Measurements from ENCODE around the gene AQP10.
"Not testable (repeated sequence)": the region's sequence is repeated elsewhere in the genome, so short reads cannot be mapped to it uniquely, and the experiment has no call there.

The AQP10 gene

GRCh38 chr1:154320882-154321608 lies at the start of gene AQP10:
Gene AQP10 (plus strand): TSS chr1:154321093. CDS start chr1:154321156, 63 bp downstream.
- peak; percentile 95 for DNase-seq

- DNase-seq = peak; percentile 99
These were observed 48.5 kb upstream of the AQP10 start, which contains the start of gene HAX1 for GRCh38 chr1:154272217-154272998. Gene HAX1 (plus strand): TSS chr1:154272629. CDS start chr1:154272724, 95 bp downstream.

- no peak for DNase-seq
These were observed 47.8 kb upstream of the AQP10 start for GRCh38 chr1:154272999-154273563.

GRCh38 chr1:154276797-154277196 lies 44.1 kb upstream of the AQP10 start:
- DNase-seq = peak; percentile 56

GRCh38 chr1:154287591-154287990 lies 33.3 kb upstream of the AQP10 start:
- not testable (repeated sequence) for DNase-seq

- DNase-seq = no peak
These were observed 32.2 kb upstream of the AQP10 start for GRCh38 chr1:154288661-154289060.

GRCh38 chr1:154290921-154291320 lies 30.0 kb upstream of the AQP10 start:
- no peak for DNase-seq

GRCh38 chr1:154295408-154296235 lies 25.3 kb upstream of the AQP10 start:
- peak; percentile 52 for DNase-seq

GRCh38 chr1:154301582-154301981 lies 19.3 kb upstream of the AQP10 start:
- no peak for DNase-seq

- no peak for DNase-seq
These were observed 16.1 kb upstream of the AQP10 start for GRCh38 chr1:154304664-154305337.

- DNase-seq = no peak
These were observed 14.7 kb upstream of the AQP10 start for GRCh38 chr1:154306151-154306550.

- DNase-seq = not testable (repeated sequence)
These were observed 13.1 kb upstream of the AQP10 start for GRCh38 chr1:154307670-154308270.

- not testable (repeated sequence) for DNase-seq
These were observed 11.8 kb upstream of the AQP10 start for GRCh38 chr1:154309136-154309535.

GRCh38 chr1:154312229-154313065 lies 8.4 kb upstream of the AQP10 start:
- DNase-seq = not testable (repeated sequence)

- DNase-seq = no peak
These were observed 7.9 kb upstream of the AQP10 start for GRCh38 chr1:154313066-154313356.

- not testable (repeated sequence) for DNase-seq
These were observed 6.7 kb upstream of the AQP10 start for GRCh38 chr1:154314226-154314625.

GRCh38 chr1:154316704-154317103 lies 4.2 kb upstream of the AQP10 start:
- peak; percentile 33 for DNase-seq

GRCh38 chr1:154318386-154318785 lies 2.5 kb upstream of the AQP10 start:
- DNase-seq = no peak

- not testable (repeated sequence) for DNase-seq
These were observed 679 bp downstream of the AQP10 start for GRCh38 chr1:154321609-154321934.

GRCh38 chr1:154323493-154323892 lies 2.6 kb downstream of the AQP10 start:
- no peak for DNase-seq

GRCh38 chr1:154324241-154324640 lies 3.3 kb downstream of the AQP10 start:
- DNase-seq = no peak
